ENCODE data around the gene LEMD3. TPM values are rescaled to one million over a fixed set of nuclear protein-coding genes. Genes with fewer than 3 reads are reported as not detected.

LEMD3 gene
- polyA plus RNA-seq, 1 of the 3 experiments (the other 2 are of a cell fraction): 4.4 TPM

- TF ChIP-seq EP300 (IDR thresholded peaks at IDR 0.05; ENCODE audit: borderline replicate concordance in 1 of 2, low read depth in 1 of 2, low read length in 1 of 2) (no peak), ELF1 (IDR thresholded peaks at IDR 0.05) (no peak)
Observed at GRCh38 chr12:65263777-65264176, 94.4 kb downstream of the LEMD3 start (continued).

GRCh38 chr12:65266408-65266807 is 97.0 kb downstream of the LEMD3 start:
- ChIA-PET POLR2A (no interaction called here), CTCF (no interaction called here)
- no peaks in the 10 kb centered on the region for H3K9me3 ChIP-seq
- DNase-seq: no peak
- no peaks in the 10 kb centered on the region; the same call in 1 of the 2 replicates for H3K9me2 ChIP-seq
- no peak overlapping the region for H3K27ac ChIP-seq (ENCODE audit: low read depth in 2 of 2, low read length in 1 of 2)
- no peaks in the 10 kb centered on the region for H3K27me3 ChIP-seq (ENCODE audit: insufficient read depth)
- 69% methylated on average over 3 of the region's 3 CpGs for WGBS (ENCODE audit: low lambda C conversion rate)
- no peak overlapping the region for H3K4me3 ChIP-seq (ENCODE audit: low read depth in 2 of 2, low read length in 1 of 2)
- no peaks in the 10 kb centered on the region for H3K79me2 ChIP-seq (ENCODE audit: insufficient read depth)
- no peak overlapping the region for H3K9ac ChIP-seq
- no peak overlapping the region for H3K4me2 ChIP-seq
- no peaks in the 10 kb centered on the region for H3K36me3 ChIP-seq (replicated peaks in 1 of 2; ENCODE audit: control insufficient read depth in 1 of 2, insufficient read depth in 2 of 2, low read length in 1 of 2)
- H2AFZ ChIP-seq (ENCODE audit: low read depth): no peak overlapping the region
- no peak for TF ChIP-seq FOXJ3 (CRISPR knock-in tag; IDR thresholded peaks at IDR 0.05)
- no peak for TF ChIP-seq MAX (IDR thresholded peaks at IDR 0.05; ENCODE audit: low read depth)
- TF ChIP-seq GATA2 (CRISPR knock-in tag; IDR thresholded peaks at IDR 0.05): no peak
- no peak for TF ChIP-seq FOSL2 (IDR thresholded peaks at IDR 0.05; ENCODE audit: borderline replicate concordance, low read depth)
- no peak for TF ChIP-seq RXRA (IDR thresholded peaks at IDR 0.05; ENCODE audit: borderline replicate concordance, low read depth)
- no peak for TF ChIP-seq RCOR1 (IDR thresholded peaks at IDR 0.05; ENCODE audit: low read length)
- no peak for TF ChIP-seq SIN3A (IDR thresholded peaks at IDR 0.05; ENCODE audit: borderline replicate concordance, low read depth, low read length)
- TF ChIP-seq IRF3 (IDR thresholded peaks at IDR 0.05; ENCODE audit: low read depth, low read length): no peak
- no peak for TF ChIP-seq EP300 (IDR thresholded peaks at IDR 0.05; ENCODE audit: borderline replicate concordance in 1 of 2, low read depth in 1 of 2, low read length in 1 of 2)
- no peak for TF ChIP-seq TCF12 (IDR thresholded peaks at IDR 0.05)
- no peak for TF ChIP-seq RAD21 (IDR thresholded peaks at IDR 0.05; ENCODE audit: low read length)
- no peak for TF ChIP-seq CHD2 (IDR thresholded peaks at IDR 0.05; ENCODE audit: low read length, partially characterized antibody)
- TF ChIP-seq EZH2phosphoT487 (IDR thresholded peaks at IDR 0.05; ENCODE audit: borderline replicate concordance, low read depth): no peak
- no peak for TF ChIP-seq GABPA (IDR thresholded peaks at IDR 0.05; ENCODE audit: low read depth)
- TF ChIP-seq, protein P1, sequence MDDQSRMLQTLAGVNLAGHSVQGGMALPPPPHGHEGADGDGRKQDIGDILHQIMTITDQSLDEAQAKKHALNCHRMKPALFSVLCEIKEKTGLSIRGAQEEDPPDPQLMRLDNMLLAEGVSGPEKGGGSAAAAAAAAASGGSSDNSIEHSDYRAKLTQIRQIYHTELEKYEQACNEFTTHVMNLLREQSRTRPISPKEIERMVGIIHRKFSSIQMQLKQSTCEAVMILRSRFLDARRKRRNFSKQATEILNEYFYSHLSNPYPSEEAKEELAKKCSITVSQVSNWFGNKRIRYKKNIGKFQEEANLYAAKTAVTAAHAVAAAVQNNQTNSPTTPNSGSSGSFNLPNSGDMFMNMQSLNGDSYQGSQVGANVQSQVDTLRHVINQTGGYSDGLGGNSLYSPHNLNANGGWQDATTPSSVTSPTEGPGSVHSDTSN (IDR thresholded peaks at IDR 0.05): no peak
- H3F3A ChIP-seq (replicated peaks; ENCODE audit: insufficient read depth): no peaks in the 10 kb centered on the region
- H4K20me1 ChIP-seq (ENCODE audit: insufficient read depth): no peaks in the 10 kb centered on the region
- H3K4me1 ChIP-seq (ENCODE audit: control insufficient read depth in 1 of 2, insufficient read depth in 2 of 2, low read depth in 1 of 2, low read length in 1 of 2): no peaks in the 10 kb centered on the region

All from SK-N-SH (cell line).